Stimulated activated CD8-positive, alpha-beta memory T cell treated with anti-CD3 and anti-CD28 coated beads, Interleukin-12 subunit alpha, Interleukin-12 subunit beta, amount 100 ng/mL, for 1 hour (primary cell): Measurements from ENCODE around the gene LRRN3.

Experiments
- DNase-seq: peaks from one replicate; pipeline ENCODE4 v3.0.0-alpha.2; 2020; ENCODE audit warnings: low read depth

LRRN3 gene

GRCh38 chr7:111168182-111168581 lies 77.3 kb downstream of the LRRN3 start:
- DNase-seq, result no peak

- no peak for DNase-seq
Measured at GRCh38 chr7:111172564-111173257, 81.8 kb downstream of the LRRN3 start.

GRCh38 chr7:111173528-111173927 lies 82.6 kb downstream of the LRRN3 start:
- no peak for DNase-seq

GRCh38 chr7:111173990-111174389 lies 83.1 kb downstream of the LRRN3 start:
- DNase-seq, result no peak

- DNase-seq, result no peak
Measured at GRCh38 chr7:111174510-111174909, 83.6 kb downstream of the LRRN3 start.
